Body of pancreas (tissue), 4 donors: ENCODE measurements around the gene CNTNAP2. TPM values are rescaled to one million over a fixed set of nuclear protein-coding genes. Genes with fewer than 3 reads are reported as not detected.

Source experiments
- ATAC-seq: fragments of 150-250 bp; one replicate; pipeline ENCODE4 v1.9.1; 2016
- DNase-seq, 4 donors: peaks; one replicate each; pipeline ENCODE4 v3.0.0-alpha.2; 2019
- H3K27ac ChIP-seq, 4 donors: fragments of 200-600 bp; sonication (generic); 1 replicate in 3 of 4; 2 replicates in 1 of 4; pipeline versions ENCODE4 v1.5.1 to v1.6.1; 2016 to 2019; ENCODE audit warnings: mild to moderate bottlenecking in 1 of 4, mixed read lengths in 1 of 4, moderate library complexity in 1 of 4
- H3K27me3 ChIP-seq, 2 donors: fragments of 200-600 bp; sonication (generic); one replicate each; pipeline ENCODE4 v1.6.0; 2016; ENCODE audit warnings: mild to moderate bottlenecking in 1 of 2
- H3K36me3 ChIP-seq, 2 donors: fragments of 200-600 bp; sonication (generic); replicated peaks in 1 of 2; 2 replicates each; pipeline ENCODE4 v1.5.1; 2016; ENCODE audit warnings: low read depth in 2 of 2; ENCODE audit not compliant: insufficient read depth in 1 of 2
- H3K4me1 ChIP-seq: fragments of 200-600 bp; sonication (generic); one replicate; pipeline ENCODE4 v1.6.0; 2016
- H3K4me3 ChIP-seq, 2 donors: fragments of 200-600 bp; sonication (generic); 1 replicate in 1 of 2; 2 replicates in 1 of 2; pipeline ENCODE4 v1.5.1; 2016 to 2019
- H3K9me3 ChIP-seq, 3 donors: fragments of 200-600 bp; sonication (generic); 1 replicate in 2 of 3; 2 replicates in 1 of 3; pipeline ENCODE4 v1.5.1; 2016
- POLR2A ChIP-seq, 3 donors: fragments of 450-650 bp; IDR thresholded peaks; one replicate each; pipeline ENCODE4 v1.6.1; 2016; ENCODE audit warnings: antibody characterized with exemption in 3 of 3, mild to moderate bottlenecking in 2 of 3
- WGBS, 2 donors: methylation state at CpG; one replicate each; pipeline ENCODE4 v1.1.5; 2017; 5-methylcytosine and 5-hydroxymethylcytosine counted together
- intact Hi-C: fragments of 100-400 bp; cut with DNase I; formaldehyde crosslinking; loops from one replicate; pipeline ENCODE4 v1.15.1; 2023
- total RNA-seq, 2 donors: library from RNA; depleted of rRNA; stranded (reverse); fragments of >200 nt; gene quantifications; one replicate each; pipeline ENCODE4 v1.1.0, GENCODE V29; 2016
- TF ChIP-seq, protein P1 (sequence below), 7 experiments: fragments of 450-650 bp in 4 of 7; fragments of 200-600 bp in 3 of 7; sonication (generic) in 3 of 7; IDR thresholded peaks; one replicate each; pipeline ENCODE4 v1.5.1; 2016 to 2019; ENCODE audit warnings: antibody characterized with exemption in 7 of 7

Gene CNTNAP2
- total RNA-seq, 2 donors from 2014 or later, result 1.0 TPM; not detected in 1

DNA sequence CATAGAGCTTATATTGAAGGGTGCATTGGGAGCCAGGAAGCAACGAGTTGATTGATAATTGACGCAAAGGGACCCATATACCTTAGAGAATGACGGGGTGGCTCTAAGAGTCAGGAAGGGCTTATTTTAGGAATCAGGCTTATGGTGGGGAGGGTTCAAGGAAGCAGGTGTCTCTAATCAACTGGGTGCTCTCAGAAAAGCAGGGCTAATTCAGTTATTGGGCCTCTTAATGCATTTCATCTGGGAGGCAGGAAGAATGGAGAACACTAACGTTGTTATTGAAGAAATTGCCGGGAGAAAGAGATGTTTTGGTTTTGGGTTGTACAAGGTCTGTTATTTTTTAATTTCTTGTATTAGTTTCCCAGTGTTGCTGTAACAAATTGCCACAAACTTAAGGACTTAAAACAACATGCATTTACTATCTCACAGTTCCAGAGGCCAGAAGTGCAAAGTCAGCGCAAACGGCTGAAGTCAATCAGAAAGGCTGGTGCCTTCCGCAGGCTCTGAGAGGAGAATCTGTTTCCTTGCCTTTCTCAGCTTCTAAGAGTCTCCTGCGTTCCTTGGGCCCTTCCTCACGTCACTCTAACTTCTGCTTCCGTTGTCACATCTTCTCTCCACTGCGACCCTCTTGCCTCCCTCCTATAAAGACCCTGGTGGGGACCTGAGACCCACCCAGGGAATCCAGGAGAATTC lies 2145.5 kb downstream of the CNTNAP2 start:
- ATAC-seq, result no peak
- no peaks in the 10 kb centered on the region for H3K9me3 ChIP-seq
- H3K4me1 ChIP-seq, result peaks cover 6% of the 10 kb centered on the region
- intact Hi-C loops, result no loop called here
- TF ChIP-seq POLR2A (IDR thresholded peaks at IDR 0.05), result no peak
- TF ChIP-seq, protein P1, sequence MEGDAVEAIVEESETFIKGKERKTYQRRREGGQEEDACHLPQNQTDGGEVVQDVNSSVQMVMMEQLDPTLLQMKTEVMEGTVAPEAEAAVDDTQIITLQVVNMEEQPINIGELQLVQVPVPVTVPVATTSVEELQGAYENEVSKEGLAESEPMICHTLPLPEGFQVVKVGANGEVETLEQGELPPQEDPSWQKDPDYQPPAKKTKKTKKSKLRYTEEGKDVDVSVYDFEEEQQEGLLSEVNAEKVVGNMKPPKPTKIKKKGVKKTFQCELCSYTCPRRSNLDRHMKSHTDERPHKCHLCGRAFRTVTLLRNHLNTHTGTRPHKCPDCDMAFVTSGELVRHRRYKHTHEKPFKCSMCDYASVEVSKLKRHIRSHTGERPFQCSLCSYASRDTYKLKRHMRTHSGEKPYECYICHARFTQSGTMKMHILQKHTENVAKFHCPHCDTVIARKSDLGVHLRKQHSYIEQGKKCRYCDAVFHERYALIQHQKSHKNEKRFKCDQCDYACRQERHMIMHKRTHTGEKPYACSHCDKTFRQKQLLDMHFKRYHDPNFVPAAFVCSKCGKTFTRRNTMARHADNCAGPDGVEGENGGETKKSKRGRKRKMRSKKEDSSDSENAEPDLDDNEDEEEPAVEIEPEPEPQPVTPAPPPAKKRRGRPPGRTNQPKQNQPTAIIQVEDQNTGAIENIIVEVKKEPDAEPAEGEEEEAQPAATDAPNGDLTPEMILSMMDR (IDR thresholded peaks at IDR 0.05), result no peak
- H3K27me3 ChIP-seq, result no peaks in the 10 kb centered on the region
- H3K4me3 ChIP-seq, result no peak overlapping the region
- H3K27ac ChIP-seq, result no peak overlapping the region
- 36 to 45% methylated on average over 12 of the region's 12 CpGs for WGBS, 2 donors
- H3K36me3 ChIP-seq, result no peaks in the 10 kb centered on the region
- no peak for DNase-seq

DNA sequence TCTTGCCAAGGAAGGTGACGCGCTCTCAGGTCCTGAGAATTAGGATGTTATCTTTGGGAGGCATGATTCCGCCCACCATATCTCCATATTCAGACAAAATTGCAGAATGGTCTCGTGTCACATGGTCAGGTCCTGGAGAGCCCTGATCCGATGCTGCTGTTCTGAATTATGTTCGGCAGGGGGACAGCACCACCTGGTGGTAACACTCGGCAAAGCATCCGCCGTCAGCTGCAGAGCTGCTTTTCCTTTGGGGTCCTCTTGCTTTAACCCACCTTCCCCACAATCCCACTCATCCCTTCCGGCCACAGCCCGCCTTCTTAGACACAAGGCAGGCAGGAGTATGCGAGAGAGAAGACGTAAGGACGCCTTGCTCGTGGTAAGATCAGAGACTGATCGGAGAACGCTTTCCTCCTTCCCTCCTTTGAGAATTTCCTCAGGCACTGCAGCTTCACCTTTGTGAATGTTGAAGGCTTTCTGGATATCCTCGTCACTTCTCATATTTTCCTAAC lies 2146.2 kb downstream of the CNTNAP2 start:
- DNase-seq (peak; percentile 50 to 73 (median 62)), ATAC-seq (peak; percentile 79)
- no peaks in the 10 kb centered on the region for H3K27me3 ChIP-seq
- 6 to 9% methylated on average over 18 of the region's 18 CpGs for WGBS, 2 donors
- TF ChIP-seq POLR2A (IDR thresholded peaks at IDR 0.05), result no peak
- TF ChIP-seq, protein P1 (IDR thresholded peaks at IDR 0.05), result peak; percentile 68 to 94 (median 84)
- peaks cover 6% of the 10 kb centered on the region for H3K4me1 ChIP-seq
- H3K27ac ChIP-seq, result no peak overlapping the region
- intact Hi-C loops, result no loop called here
- H3K9me3 ChIP-seq, result no peaks in the 10 kb centered on the region
- no peaks in the 10 kb centered on the region for H3K36me3 ChIP-seq
- H3K4me3 ChIP-seq, result no peak overlapping the region

DNA sequence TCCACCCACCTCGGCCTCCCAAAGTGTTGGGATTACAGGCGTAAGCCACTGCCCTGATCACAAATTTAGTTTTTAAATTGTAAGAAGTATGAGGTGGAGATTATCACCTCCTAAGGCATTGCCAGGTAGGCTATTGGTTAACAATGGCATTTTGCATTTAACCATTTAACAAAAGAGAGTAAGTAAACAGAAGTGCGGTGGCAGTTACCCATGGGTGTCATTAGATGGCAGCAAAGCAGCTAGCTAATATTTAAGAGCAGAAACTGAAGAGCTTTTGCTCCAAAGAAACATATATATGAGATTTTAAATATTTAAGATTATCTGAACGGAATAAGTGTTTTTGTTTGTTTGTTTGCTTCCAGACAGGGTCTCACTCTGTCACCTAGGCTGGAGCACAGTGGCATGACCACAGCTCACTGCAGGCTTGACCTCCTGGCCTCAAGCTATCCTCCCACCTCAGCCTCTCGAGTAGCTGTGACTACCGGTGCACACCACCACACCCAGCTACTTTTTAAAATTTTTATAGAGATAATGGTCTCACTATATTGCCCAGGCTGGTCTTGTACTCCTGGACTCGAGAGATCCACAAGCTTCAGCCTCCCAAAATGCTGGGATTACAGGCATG lies 2148.4 kb downstream of the CNTNAP2 start:
- no peak overlapping the region for H3K4me3 ChIP-seq
- TF ChIP-seq, protein P1 (IDR thresholded peaks at IDR 0.05), result peak in 6 of 7 experiments; percentile 43 to 67 (median 54)
- no peak for TF ChIP-seq POLR2A (IDR thresholded peaks at IDR 0.05)
- H3K27me3 ChIP-seq, result no peaks in the 10 kb centered on the region
- peaks cover 6% of the 10 kb centered on the region for H3K4me1 ChIP-seq
- DNase-seq (peak in 2 of 4 donors; percentile 19 to 21), ATAC-seq (no peak)
- intact Hi-C loops, result no loop called here
- H3K9me3 ChIP-seq, result no peaks in the 10 kb centered on the region
- H3K36me3 ChIP-seq, result no peaks in the 10 kb centered on the region
- no peak overlapping the region for H3K27ac ChIP-seq
- 48 to 49% methylated on average over 7 of the region's 7 CpGs for WGBS, 2 donors

- H3K4me1 ChIP-seq, result peaks cover 6% of the 10 kb centered on the region
- 46 to 58% methylated on average over 7 of the region's 7 CpGs for whole genome bisulfite sequencing, 2 donors
- no peaks in the 10 kb centered on the region for H3K27me3 ChIP-seq
- DNase-seq, result no peak
- intact Hi-C loops, result no loop called here
- ATAC-seq, result no peak
- H3K9me3 ChIP-seq, result no peaks in the 10 kb centered on the region
- no peak for TF ChIP-seq POLR2A (IDR thresholded peaks at IDR 0.05)
- TF ChIP-seq, protein P1 (IDR thresholded peaks at IDR 0.05), result no peak
- no peak overlapping the region for H3K4me3 ChIP-seq
- H3K27ac ChIP-seq, result no peak overlapping the region
- no peaks in the 10 kb centered on the region for H3K36me3 ChIP-seq
Observed at GRCh38 chr7:148265896-148266295, 2149.3 kb downstream of the CNTNAP2 start.
